ENCODE results near the gene EXOC6B.

DNA sequence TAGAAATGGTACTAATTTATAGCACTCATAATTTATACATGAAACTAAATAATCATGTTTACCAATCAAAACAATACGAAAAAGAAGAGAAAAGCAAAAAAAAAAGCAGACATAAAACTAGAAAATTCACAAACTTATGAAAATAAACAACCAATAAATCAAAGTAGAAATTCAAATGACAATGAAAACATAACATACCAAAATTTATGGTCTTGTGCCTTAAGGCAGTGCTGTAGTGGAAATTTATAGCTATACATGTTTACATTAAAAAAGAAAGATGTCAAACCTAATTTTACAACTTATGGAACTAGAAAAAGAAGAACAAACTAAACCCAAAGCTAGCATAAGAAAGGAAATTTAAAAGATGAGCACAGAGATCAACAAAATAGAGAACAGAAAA, 45.2 kb upstream of the EXOC6B start:
- TF ChIP-seq CHCHD3 (CRISPR knock-in tag; IDR thresholded peaks at IDR 0.05) (no peak), MXI1 (IDR thresholded peaks at IDR 0.05; ENCODE audit: low read depth, low read length) (no peak), CBX8 (IDR thresholded peaks at IDR 0.05; ENCODE audit: borderline replicate concordance, extremely low read depth, low read depth, low read length, poor library complexity, severe bottlenecking) (no peak), EP300 (IDR thresholded peaks at IDR 0.05; ENCODE audit: low read length) (no peak), ZBTB7A (IDR thresholded peaks at IDR 0.05; ENCODE audit: borderline replicate concordance, control insufficient read depth, low read depth, low read length) (no peak), HDAC6 (IDR thresholded peaks at IDR 0.05; ENCODE audit: low read depth, low read length) (no peak), ESRRA (IDR thresholded peaks at IDR 0.05; ENCODE audit: borderline replicate concordance, low read depth) (no peak), SP2 (IDR thresholded peaks at IDR 0.05; ENCODE audit: extremely low read depth, low read depth, low read length, poor library complexity, severe bottlenecking) (no peak), XRCC5 (IDR thresholded peaks at IDR 0.05; ENCODE audit: low read depth, low read length) (no peak), ZZZ3 (IDR thresholded peaks at IDR 0.05) (no peak)
- TF ChIP-seq, protein P1, sequence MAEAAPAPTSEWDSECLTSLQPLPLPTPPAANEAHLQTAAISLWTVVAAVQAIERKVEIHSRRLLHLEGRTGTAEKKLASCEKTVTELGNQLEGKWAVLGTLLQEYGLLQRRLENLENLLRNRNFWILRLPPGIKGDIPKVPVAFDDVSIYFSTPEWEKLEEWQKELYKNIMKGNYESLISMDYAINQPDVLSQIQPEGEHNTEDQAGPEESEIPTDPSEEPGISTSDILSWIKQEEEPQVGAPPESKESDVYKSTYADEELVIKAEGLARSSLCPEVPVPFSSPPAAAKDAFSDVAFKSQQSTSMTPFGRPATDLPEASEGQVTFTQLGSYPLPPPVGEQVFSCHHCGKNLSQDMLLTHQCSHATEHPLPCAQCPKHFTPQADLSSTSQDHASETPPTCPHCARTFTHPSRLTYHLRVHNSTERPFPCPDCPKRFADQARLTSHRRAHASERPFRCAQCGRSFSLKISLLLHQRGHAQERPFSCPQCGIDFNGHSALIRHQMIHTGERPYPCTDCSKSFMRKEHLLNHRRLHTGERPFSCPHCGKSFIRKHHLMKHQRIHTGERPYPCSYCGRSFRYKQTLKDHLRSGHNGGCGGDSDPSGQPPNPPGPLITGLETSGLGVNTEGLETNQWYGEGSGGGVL (CRISPR knock-in tag; IDR thresholded peaks at IDR 0.05): no peak
- TF ChIP-seq, protein P2, sequence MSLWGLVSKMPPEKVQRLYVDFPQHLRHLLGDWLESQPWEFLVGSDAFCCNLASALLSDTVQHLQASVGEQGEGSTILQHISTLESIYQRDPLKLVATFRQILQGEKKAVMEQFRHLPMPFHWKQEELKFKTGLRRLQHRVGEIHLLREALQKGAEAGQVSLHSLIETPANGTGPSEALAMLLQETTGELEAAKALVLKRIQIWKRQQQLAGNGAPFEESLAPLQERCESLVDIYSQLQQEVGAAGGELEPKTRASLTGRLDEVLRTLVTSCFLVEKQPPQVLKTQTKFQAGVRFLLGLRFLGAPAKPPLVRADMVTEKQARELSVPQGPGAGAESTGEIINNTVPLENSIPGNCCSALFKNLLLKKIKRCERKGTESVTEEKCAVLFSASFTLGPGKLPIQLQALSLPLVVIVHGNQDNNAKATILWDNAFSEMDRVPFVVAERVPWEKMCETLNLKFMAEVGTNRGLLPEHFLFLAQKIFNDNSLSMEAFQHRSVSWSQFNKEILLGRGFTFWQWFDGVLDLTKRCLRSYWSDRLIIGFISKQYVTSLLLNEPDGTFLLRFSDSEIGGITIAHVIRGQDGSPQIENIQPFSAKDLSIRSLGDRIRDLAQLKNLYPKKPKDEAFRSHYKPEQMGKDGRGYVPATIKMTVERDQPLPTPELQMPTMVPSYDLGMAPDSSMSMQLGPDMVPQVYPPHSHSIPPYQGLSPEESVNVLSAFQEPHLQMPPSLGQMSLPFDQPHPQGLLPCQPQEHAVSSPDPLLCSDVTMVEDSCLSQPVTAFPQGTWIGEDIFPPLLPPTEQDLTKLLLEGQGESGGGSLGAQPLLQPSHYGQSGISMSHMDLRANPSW (CRISPR knock-in tag; IDR thresholded peaks at IDR 0.05): no peak
- TF ChIP-seq, protein P3, sequence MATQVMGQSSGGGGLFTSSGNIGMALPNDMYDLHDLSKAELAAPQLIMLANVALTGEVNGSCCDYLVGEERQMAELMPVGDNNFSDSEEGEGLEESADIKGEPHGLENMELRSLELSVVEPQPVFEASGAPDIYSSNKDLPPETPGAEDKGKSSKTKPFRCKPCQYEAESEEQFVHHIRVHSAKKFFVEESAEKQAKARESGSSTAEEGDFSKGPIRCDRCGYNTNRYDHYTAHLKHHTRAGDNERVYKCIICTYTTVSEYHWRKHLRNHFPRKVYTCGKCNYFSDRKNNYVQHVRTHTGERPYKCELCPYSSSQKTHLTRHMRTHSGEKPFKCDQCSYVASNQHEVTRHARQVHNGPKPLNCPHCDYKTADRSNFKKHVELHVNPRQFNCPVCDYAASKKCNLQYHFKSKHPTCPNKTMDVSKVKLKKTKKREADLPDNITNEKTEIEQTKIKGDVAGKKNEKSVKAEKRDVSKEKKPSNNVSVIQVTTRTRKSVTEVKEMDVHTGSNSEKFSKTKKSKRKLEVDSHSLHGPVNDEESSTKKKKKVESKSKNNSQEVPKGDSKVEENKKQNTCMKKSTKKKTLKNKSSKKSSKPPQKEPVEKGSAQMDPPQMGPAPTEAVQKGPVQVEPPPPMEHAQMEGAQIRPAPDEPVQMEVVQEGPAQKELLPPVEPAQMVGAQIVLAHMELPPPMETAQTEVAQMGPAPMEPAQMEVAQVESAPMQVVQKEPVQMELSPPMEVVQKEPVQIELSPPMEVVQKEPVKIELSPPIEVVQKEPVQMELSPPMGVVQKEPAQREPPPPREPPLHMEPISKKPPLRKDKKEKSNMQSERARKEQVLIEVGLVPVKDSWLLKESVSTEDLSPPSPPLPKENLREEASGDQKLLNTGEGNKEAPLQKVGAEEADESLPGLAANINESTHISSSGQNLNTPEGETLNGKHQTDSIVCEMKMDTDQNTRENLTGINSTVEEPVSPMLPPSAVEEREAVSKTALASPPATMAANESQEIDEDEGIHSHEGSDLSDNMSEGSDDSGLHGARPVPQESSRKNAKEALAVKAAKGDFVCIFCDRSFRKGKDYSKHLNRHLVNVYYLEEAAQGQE (IDR thresholded peaks at IDR 0.05; ENCODE audit: borderline replicate concordance): no peak
- TF ChIP-seq, protein P3 (CRISPR knock-in tag; IDR thresholded peaks at IDR 0.05; ENCODE audit: low read depth): no peak
- TF ChIP-seq, protein P4, sequence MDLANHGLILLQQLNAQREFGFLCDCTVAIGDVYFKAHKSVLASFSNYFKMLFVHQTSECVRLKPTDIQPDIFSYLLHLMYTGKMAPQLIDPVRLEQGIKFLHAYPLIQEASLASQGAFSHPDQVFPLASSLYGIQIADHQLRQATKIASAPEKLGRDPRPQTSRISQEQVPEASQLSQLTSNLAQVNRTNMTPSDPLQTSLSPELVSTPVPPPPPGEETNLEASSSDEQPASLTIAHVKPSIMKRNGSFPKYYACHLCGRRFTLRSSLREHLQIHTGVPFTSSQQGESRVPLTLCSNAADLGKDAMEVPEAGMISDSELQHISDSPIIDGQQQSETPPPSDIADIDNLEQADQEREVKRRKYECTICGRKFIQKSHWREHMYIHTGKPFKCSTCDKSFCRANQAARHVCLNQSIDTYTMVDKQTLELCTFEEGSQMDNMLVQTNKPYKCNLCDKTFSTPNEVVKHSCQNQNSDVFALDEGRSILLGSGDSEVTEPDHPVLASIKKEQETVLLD (IDR thresholded peaks at IDR 0.05): no peak

All from K562 (cell line).